Measurements from ENCODE around the gene PWWP2B.

PWWP2B gene

DNA sequence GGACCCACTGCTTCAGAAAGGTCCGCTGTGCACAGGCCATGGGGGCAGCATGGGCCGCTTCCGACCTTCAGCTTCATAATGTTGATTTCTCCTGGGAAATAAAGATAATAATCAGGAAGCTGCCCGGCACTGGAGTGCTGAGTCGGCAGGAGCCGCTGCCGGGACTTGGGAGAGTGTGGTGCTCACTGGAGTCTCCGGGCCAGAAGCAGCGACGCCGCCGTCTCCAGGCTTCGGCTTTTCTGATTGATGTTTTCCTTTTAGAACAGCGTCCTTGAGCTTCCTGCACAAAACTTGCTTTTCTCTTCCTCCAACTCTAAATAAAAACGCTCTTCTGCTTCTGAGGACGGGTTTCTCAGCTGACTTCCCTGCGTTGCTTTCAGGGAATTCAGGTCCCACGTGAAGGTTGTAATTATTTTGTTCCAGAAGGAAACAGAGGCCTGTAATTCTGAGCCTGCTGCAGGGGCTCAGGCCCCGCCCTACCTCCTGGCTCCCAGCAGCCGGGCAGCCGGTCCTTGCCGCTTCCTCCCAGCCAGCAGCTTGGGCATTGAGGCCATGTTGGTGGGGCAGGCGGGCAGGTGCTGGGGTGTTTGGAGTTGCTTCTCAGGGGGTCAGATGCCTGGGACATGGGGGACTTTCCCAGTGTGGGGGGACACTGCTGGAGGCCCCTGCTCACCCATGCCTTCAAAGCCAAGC lies 14.7 kb downstream of the PWWP2B start:
- TF ChIP-seq, protein P1, sequence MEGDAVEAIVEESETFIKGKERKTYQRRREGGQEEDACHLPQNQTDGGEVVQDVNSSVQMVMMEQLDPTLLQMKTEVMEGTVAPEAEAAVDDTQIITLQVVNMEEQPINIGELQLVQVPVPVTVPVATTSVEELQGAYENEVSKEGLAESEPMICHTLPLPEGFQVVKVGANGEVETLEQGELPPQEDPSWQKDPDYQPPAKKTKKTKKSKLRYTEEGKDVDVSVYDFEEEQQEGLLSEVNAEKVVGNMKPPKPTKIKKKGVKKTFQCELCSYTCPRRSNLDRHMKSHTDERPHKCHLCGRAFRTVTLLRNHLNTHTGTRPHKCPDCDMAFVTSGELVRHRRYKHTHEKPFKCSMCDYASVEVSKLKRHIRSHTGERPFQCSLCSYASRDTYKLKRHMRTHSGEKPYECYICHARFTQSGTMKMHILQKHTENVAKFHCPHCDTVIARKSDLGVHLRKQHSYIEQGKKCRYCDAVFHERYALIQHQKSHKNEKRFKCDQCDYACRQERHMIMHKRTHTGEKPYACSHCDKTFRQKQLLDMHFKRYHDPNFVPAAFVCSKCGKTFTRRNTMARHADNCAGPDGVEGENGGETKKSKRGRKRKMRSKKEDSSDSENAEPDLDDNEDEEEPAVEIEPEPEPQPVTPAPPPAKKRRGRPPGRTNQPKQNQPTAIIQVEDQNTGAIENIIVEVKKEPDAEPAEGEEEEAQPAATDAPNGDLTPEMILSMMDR (conservative IDR thresholded peaks at IDR 0.05; ENCODE audit: low read depth, low read length) = peak; percentile 11
- peak; percentile 47 for DNase-seq (ENCODE audit: low read depth)
- H3K4me3 ChIP-seq (ENCODE audit: low read depth, low read length) = no peak overlapping the region

DNA sequence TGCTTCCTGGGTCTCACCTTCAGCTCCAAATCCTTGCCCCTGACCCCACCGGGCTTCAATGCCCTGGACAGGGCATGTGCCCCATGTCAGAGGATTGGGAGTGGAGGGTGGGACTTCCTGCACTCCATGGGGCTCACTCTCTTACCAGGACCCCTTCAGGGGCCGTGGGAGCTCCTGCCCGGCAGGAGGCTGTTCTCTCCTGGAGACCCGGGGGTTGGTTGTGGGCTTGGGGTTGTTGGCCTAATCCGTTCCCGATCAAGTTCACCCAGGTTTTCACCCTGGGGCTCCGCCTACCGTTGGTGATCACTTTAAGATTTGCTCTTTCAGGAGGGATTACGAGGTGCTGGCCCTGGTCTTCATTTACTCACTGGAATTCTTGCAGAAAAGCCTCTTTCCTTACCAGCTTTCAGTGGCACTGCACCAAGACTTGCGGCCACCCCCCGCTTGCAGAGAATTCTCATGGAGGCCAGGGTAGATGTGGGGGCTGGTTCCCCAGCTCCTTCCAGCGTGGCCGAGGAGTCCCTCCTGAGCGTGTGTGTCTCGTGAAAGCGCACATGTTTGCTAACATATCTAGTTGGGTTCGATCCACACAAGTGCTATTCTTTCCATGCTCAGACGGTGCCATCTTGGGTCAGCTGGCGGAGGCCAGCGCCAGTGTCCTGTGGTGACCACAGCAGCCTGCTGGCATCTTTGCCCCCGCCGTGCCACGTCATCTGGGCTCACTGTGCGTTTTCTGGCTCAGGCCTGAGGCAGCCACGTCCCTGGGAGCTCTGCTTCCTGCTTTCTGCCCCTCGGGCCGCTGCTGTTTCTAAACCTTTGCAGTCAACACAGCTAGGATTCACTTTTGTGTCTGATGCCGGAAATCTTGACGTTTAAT lies 15.6 kb downstream of the PWWP2B start:
- TF ChIP-seq, protein P1 (conservative IDR thresholded peaks at IDR 0.05; ENCODE audit: low read depth, low read length) = no peak
- H3K4me3 ChIP-seq (ENCODE audit: low read depth, low read length) = no peak overlapping the region
- DNase-seq (ENCODE audit: low read depth) = no peak

DNA sequence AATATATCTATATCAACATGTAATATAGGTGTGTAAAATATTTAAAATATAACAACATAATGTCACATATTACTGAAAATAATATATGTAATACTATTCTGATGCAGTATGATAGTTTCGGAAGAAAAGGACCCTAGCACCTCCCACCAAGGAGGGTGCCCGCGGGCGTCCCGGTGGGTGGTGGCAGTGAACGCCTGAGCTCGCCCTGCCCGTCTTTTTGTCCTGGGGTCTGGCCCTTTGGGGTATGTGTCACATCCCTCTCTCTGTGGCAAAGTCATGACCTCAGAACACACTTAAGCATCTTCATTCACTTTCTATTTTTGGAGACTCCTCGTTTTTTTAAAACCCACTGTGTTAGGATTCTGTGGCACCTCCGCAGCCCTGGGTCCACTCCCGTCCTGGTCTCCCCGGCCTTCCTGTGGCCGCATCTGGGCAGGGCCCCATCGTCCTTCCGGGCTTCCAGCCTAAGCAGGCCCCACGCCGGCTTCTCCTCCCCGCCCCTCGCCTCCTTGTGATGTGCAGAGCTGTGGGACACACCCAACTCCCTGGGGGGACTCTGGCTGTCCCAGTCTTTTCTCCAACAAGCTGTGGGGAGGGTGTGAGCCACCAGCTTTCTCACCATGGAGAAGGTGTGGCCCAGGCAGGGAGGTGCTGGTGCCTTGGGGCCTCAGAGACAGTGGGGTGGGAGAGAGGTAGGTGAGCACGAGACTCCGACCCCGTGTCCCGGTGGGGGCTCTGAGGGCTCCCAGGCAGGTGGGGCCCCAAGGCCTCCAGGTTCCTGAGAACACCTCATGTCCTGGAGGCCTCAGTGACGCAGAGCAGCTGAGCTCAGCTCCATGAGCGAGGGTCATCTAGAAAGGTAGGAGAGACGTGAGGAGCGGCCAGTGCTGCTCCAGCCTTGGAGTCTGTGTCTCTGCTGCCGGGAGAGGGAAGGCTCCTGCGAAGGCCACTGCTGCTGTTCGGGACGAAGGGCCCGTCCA lies 16.5 kb downstream of the PWWP2B start:
- no peak for DNase-seq (ENCODE audit: low read depth)
- TF ChIP-seq, protein P1 (conservative IDR thresholded peaks at IDR 0.05; ENCODE audit: low read depth, low read length) = no peak
- H3K4me3 ChIP-seq (ENCODE audit: low read depth, low read length) = no peak overlapping the region

DNA sequence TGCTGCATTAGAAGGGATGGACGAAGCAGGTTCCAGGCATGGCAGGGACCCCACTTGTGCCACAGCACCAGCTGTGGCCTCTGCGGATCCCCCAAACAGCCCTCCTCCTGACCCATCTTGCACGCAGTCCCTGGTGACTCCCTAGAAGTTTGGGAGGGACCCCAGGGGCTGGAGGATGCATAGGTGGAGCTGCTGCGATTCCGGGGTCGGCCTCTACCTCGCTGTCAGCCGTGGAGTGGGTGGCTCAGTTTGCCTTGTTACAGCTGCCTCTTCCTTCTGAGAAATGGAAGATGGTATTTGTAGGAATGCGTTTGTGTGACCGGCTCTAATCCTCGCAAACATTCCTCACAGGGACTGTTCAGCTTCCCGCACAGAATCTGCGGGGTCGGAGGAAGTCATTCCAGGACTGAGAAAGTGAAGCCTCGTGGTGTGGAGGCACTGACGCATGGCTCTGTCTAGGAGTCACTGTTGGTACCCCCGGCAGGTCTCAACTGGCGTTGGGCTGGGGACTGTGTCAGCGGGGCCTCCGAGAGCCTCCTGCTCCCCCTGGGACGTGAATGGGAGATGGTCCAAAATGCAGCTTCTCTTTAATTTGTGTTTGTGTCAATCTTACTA lies 17.5 kb downstream of the PWWP2B start:
- TF ChIP-seq, protein P1 (conservative IDR thresholded peaks at IDR 0.05; ENCODE audit: low read depth, low read length) = no peak
- DNase-seq (ENCODE audit: low read depth) = no peak
- H3K4me3 ChIP-seq (ENCODE audit: low read depth, low read length) = no peak overlapping the region

DNA sequence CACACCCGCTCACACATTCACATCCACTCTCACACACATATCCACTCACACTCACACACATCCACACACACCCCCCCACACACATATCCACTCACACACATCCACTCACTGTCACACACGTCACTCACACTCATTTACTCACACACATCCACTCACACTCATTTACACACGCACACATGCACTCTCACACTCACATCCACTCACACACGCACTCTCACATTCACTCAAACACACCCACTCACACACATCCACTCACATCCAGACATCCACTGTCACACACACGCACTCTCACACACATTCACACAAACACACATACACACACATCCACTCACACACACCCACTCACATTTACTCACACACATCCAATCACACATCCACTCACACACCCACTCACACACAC lies 18.3 kb downstream of the PWWP2B start:
- no peak for DNase-seq (ENCODE audit: low read depth)
- H3K4me3 ChIP-seq (ENCODE audit: low read depth, low read length) = no peak overlapping the region
- TF ChIP-seq, protein P1 (conservative IDR thresholded peaks at IDR 0.05; ENCODE audit: low read depth, low read length) = no peak

DNA sequence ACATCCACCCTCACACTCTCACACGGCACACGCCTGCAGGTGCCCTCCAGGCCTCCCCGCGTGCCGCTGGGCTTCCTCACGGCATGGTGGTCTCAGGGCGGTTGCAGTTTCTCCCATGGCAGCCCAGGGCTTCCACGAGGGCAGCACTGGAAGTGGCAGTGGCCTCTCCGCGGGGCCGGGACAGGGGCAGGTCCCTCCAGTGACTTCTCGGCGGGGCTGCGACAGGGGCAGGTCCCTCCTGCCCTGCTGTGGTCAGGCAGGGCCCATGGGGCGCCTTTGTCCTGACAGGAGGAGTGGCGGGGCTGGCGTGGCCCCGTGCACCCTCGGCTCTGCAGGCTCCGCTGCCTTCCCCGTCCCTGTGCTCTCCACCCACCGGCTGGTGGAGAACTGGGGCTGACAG lies 19.0 kb downstream of the PWWP2B start:
- TF ChIP-seq, protein P1 (conservative IDR thresholded peaks at IDR 0.05; ENCODE audit: low read depth, low read length) = no peak
- H3K4me3 ChIP-seq (ENCODE audit: low read depth, low read length) = no peak overlapping the region
- DNase-seq (ENCODE audit: low read depth) = no peak
